ENCODE measurements around the gene EXOC3L4.
A peak's percentile ranks its signal among the peaks of the same experiment; 100 is the strongest.

Gene EXOC3L4

DNA sequence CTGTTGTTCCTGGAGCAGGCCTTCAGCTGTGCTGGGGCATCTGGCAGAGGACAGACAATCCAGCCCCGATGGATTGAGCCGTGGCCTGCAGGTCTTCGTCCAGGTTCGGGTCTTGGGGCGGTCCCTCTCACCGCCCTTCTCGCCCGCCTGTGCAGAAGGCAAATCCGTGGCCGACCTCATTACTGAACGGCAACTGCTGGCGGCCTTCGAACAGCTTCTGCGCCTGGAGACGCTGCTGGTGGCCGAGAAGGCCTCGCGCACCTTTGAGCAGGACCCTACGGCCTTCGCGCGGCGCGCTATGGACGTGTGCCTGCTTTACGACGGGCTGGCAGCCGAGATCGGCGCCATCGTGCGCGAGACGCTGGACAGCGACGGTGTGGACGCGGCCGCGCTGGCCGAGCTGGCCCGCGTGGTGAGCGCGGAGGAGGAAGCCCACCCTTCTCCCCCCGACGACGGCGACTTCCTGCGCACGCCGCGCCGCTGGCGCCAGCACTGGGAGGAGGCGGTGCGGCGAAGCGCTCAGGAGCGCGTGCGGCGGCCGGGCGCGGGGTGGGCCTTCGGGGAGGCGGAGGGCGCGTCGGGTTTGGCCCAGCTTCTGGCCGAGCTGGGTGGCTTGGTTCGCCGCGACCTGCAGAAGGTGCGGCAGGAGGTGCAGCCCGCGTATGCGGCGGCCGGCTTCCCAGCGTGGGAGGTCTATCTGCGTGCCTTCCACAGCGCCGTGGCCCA lies 7.6 kb downstream of the EXOC3L4 start:
- no peaks in the 10 kb centered on the region for H3K4me1 ChIP-seq (ENCODE audit: insufficient read depth, poor library complexity, severe bottlenecking)
- no peak for DNase-seq (ENCODE audit: low spot score)
- no peak overlapping the region for H3K4me3 ChIP-seq (ENCODE audit: severe bottlenecking)
- H3K9me3 ChIP-seq (ENCODE audit: severe bottlenecking) = no peaks in the 10 kb centered on the region
- no peak for ATAC-seq (ENCODE audit: low read depth)
- H3K27ac ChIP-seq (ENCODE audit: poor library complexity, severe bottlenecking) = no peak overlapping the region
- peaks cover 24% of the 10 kb centered on the region for H3K27me3 ChIP-seq (ENCODE audit: insufficient read depth, poor library complexity, severe bottlenecking)
- no peaks in the 10 kb centered on the region for H3K36me3 ChIP-seq (ENCODE audit: low read depth)
- TF ChIP-seq, protein P1, sequence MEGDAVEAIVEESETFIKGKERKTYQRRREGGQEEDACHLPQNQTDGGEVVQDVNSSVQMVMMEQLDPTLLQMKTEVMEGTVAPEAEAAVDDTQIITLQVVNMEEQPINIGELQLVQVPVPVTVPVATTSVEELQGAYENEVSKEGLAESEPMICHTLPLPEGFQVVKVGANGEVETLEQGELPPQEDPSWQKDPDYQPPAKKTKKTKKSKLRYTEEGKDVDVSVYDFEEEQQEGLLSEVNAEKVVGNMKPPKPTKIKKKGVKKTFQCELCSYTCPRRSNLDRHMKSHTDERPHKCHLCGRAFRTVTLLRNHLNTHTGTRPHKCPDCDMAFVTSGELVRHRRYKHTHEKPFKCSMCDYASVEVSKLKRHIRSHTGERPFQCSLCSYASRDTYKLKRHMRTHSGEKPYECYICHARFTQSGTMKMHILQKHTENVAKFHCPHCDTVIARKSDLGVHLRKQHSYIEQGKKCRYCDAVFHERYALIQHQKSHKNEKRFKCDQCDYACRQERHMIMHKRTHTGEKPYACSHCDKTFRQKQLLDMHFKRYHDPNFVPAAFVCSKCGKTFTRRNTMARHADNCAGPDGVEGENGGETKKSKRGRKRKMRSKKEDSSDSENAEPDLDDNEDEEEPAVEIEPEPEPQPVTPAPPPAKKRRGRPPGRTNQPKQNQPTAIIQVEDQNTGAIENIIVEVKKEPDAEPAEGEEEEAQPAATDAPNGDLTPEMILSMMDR (IDR thresholded peaks at IDR 0.05; ENCODE audit: poor library complexity, severe bottlenecking) = no peak

DNA sequence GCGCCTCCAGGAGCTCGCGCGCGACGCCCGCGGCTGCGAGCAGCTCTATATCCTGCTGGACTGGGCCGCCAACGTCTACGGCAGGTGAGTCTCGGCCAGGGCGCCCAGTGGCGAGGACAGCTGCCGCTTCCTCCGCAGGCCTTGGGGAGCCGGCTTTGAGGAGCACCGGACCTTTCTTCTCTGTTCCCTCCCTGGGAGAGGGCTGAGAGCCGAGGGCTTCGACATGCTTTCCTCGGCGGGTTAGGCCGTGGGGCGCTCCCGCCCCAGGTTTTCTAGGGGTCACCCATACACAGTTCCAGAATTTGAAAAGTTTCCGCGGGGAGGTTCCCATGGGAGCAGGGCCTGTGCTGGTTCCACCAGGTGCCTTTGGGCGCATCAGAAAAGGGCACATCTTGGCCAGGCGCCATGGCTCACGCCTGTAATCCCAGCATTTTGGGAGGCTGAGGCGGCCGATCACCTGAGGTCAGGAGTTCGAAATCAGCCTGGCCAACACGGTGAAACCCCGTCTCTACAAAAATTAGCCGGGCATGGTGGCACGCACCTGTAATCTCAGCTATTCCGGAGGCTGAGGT lies 8.2 kb downstream of the EXOC3L4 start:
- ATAC-seq (ENCODE audit: low read depth) (no peak), DNase-seq (ENCODE audit: low spot score) (no peak)
- no peak overlapping the region for H3K27ac ChIP-seq (ENCODE audit: poor library complexity, severe bottlenecking)
- TF ChIP-seq, protein P1 (IDR thresholded peaks at IDR 0.05; ENCODE audit: poor library complexity, severe bottlenecking) = no peak
- no peaks in the 10 kb centered on the region for H3K4me1 ChIP-seq (ENCODE audit: insufficient read depth, poor library complexity, severe bottlenecking)
- H3K27me3 ChIP-seq (ENCODE audit: insufficient read depth, poor library complexity, severe bottlenecking) = peaks cover 24% of the 10 kb centered on the region
- H3K4me3 ChIP-seq (ENCODE audit: severe bottlenecking) = no peak overlapping the region
- no peaks in the 10 kb centered on the region for H3K36me3 ChIP-seq (ENCODE audit: low read depth)
- H3K9me3 ChIP-seq (ENCODE audit: severe bottlenecking) = no peaks in the 10 kb centered on the region

DNA sequence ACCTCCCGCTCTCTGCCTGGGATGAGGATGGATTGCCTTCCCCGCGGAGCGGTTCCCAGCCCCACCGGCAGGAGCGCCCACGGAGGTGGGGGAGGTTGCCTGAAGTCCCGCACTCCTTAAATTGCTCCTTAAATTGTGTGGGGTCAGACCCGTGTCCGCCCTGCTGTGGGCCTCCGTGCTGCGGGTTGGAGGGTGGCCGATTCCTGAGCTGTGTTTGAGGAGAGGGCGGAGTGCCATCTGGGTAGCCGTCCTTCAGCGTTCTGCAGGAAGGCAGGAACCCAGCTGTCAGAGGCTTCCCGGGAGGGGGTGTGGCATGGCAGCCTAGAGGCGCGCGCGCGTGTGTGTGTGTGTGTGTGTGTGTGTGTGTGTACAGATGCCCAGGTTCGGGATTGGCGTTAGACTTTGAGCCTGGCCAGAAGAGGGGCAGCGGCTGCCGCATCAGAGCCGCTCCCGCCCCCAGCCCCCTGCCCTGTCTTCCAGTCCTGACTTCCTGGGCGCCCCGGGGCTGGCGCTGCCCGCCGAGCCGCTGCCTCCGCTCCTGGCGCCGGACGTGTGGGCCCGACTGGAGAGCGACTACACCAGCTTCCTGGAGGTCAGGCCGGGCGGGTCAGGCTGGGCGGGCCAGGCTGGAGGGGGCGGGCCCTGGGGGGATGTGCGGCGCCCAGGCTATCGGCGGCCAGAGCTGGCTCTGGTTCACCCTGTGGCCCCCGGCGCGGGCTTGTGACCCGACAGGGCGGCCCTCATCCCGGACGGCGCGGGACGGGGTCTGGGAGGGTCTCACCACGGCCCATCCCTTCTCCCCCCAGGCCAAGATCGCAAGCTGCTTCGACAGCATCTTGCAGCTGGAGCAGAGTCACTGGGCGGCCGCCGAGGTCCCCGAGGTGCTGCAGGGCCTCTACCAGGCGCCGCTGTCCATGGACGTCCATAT lies 9.2 kb downstream of the EXOC3L4 start:
- peak overlapping the region; percentile 15 for H3K4me3 ChIP-seq (ENCODE audit: severe bottlenecking)

DNA sequence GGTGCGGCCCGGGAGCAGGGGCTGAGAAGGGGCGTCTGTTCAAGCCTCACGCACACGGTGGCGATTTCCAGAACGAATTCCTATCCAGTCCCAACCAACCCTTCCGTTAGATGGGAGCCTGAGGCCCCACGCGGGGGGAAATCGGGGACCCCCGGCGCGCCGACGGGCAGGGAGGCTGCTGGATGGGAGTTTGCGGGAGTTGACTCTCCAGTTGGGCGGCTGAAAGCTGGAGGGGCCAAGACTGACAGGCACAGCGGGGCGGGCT lies 9.8 kb downstream of the EXOC3L4 start:
- DNase-seq (ENCODE audit: low spot score) (no peak), ATAC-seq (ENCODE audit: low read depth) (no peak)
- H3K27ac ChIP-seq (ENCODE audit: poor library complexity, severe bottlenecking) = no peak overlapping the region
- H3K9me3 ChIP-seq (ENCODE audit: severe bottlenecking) = no peaks in the 10 kb centered on the region
- TF ChIP-seq, protein P1 (IDR thresholded peaks at IDR 0.05; ENCODE audit: poor library complexity, severe bottlenecking) = no peak
- H3K36me3 ChIP-seq (ENCODE audit: low read depth) = no peaks in the 10 kb centered on the region
- H3K27me3 ChIP-seq (ENCODE audit: insufficient read depth, poor library complexity, severe bottlenecking) = peaks cover 24% of the 10 kb centered on the region
- peaks cover 5% of the 10 kb centered on the region for H3K4me1 ChIP-seq (ENCODE audit: insufficient read depth, poor library complexity, severe bottlenecking)
- H3K4me3 ChIP-seq (ENCODE audit: severe bottlenecking) = no peak overlapping the region

More for the DNA sequence above, 9.2 kb downstream of the EXOC3L4 start:
- peak; percentile 54 for ATAC-seq (ENCODE audit: low read depth)
- TF ChIP-seq, protein P1 (IDR thresholded peaks at IDR 0.05; ENCODE audit: poor library complexity, severe bottlenecking) = no peak
- Histone ChIP-seq H3K27me3 (ENCODE audit: insufficient read depth, poor library complexity, severe bottlenecking) (peaks cover 24% of the 10 kb centered on the region), H3K4me1 (ENCODE audit: insufficient read depth, poor library complexity, severe bottlenecking) (peaks cover 3% of the 10 kb centered on the region), H3K36me3 (ENCODE audit: low read depth) (no peaks in the 10 kb centered on the region), H3K9me3 (ENCODE audit: severe bottlenecking) (no peaks in the 10 kb centered on the region), H3K27ac (ENCODE audit: poor library complexity, severe bottlenecking) (no peak overlapping the region)
- DNase-seq (ENCODE audit: low spot score) = no peak
